ENCODE measurements around the gene NRAP. TPM values are rescaled to one million over a fixed set of nuclear protein-coding genes. Genes with fewer than 3 reads are reported as not detected.
A peak's percentile ranks its signal among the peaks of the same experiment; 100 is the strongest.

Gene NRAP, protein sequence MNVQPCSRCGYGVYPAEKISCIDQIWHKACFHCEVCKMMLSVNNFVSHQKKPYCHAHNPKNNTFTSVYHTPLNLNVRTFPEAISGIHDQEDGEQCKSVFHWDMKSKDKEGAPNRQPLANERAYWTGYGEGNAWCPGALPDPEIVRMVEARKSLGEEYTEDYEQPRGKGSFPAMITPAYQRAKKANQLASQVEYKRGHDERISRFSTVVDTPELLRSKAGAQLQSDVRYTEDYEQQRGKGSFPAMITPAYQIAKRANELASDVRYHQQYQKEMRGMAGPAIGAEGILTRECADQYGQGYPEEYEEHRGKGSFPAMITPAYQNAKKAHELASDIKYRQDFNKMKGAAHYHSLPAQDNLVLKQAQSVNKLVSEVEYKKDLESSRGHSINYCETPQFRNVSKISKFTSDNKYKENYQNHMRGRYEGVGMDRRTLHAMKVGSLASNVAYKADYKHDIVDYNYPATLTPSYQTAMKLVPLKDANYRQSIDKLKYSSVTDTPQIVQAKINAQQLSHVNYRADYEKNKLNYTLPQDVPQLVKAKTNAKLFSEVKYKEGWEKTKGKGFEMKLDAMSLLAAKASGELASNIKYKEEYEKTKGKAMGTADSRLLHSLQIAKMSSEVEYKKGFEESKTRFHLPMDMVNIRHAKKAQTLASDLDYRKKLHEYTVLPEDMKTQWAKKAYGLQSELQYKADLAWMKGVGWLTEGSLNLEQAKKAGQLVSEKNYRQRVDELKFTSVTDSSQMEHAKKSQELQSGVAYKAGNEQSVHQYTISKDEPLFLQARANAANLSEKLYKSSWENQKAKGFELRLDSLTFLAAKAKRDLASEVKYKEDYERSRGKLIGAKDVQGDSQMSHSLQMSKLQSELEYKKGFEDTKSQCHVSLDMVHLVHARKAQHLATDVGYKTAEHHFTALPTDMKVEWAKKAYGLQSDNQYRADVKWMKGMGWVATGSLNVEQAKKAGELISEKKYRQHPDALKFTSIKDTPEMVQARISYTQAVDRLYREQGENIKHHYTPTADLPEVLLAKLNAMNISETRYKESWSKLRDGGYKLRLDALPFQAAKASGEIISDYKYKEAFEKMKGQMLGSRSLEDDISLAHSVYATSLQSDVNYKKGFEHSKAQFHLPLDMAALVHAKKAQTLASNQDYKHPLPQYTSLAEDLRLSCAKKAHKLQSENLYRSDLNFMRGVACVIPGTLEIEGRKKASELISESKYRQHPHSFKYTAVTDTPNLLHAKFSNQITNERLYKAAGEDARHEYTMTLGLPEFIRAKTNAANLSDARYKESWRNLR (N-terminal part only)
- total RNA-seq (not detected in 2 replicates), polyA plus RNA-seq (not detected in 2 replicates), polyA minus RNA-seq (not detected in 2 replicates), Bru-seq, nascent RNA (not detected), BruChase-seq, experiment 1, labeled RNA remaining after a 6-hour chase (not detected), BruChase-seq, experiment 2, labeled RNA remaining after a 2-hour chase (percentile 1 among the genes with signal in this experiment)
- not detected in 2 replicates for polyA plus RNA-seq (2011; cell fraction: cytosol; rRNA removed)
- not detected in 2 replicates for polyA plus RNA-seq (2011; cell fraction: nucleus; rRNA removed)
- polyA plus RNA-seq (2012) = not detected in 2 replicates
- not detected for polyA minus RNA-seq (2011; cell fraction: cytosol; rRNA and poly(A)+ RNA removed)
- polyA minus RNA-seq (2011; cell fraction: nucleus; rRNA and poly(A)+ RNA removed) = not detected in 2 replicates
- long read RNA-seq = 0 reads

DNA sequence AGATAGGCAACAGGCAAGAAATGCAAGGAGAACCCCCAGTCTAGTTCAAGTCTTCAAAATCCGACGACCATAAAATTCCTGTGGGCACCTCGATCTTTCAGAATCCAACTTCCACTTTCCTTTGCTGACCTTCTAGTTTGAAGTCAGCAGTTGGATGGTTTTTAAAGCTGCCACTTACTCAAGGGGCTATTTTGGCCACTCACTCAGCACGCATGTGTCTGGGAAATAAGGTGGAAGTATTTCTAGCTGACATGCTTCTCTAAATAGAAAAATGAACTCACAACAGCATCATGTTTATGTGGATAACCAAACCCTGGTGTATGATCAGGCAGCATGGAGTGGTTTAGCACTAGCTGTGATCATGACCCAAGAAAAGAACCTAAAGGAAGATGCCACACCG, at the start of gene NRAP:
NRAP (minus strand) TSS at position 134 of the 400 bp plus-strand sequence. CDS start 159 bp downstream, outside the sequence.
- CTCF ChIA-PET = interaction anchor here (1.2 kb wide), 1 partner anchor 15 kb away, joined by 3 read pairs; no protein-coding TSS in a partner anchor
- Histone ChIP-seq H3K4me1 (ENCODE audit: control insufficient read depth, extremely low read depth, insufficient read depth, low read length) (no peaks in the 10 kb centered on the region), H3K9me3 (replicated peaks; ENCODE audit: control insufficient read depth, insufficient read depth, low read length) (no peaks in the 10 kb centered on the region), H4K20me1 (replicated peaks; ENCODE audit: control insufficient read depth, extremely low read depth, insufficient read depth, low read length) (no peaks in the 10 kb centered on the region), H2AFZ (ENCODE audit: low read depth, low read length) (no peak within 1 kb of the TSS), H3K4me2 (ENCODE audit: insufficient read depth, low read length) (no peak within 1 kb of the TSS), H3K9ac (replicated peaks; ENCODE audit: extremely low read depth, insufficient read depth, low read length) (no peak within 1 kb of the TSS), H3K27me3 (ENCODE audit: control insufficient read depth in 2 of 2, insufficient read depth in 2 of 2, low read length in 2 of 2) (no peaks in the 10 kb centered on the region), H3K27ac (ENCODE audit: insufficient read depth, low read depth, low read length) (no peak within 1 kb of the TSS), H3K4me3 (replicated peaks in 1 of 3; ENCODE audit: insufficient read depth in 1 of 3, low read depth in 1 of 3, low read length in 3 of 3) (no peak within 1 kb of the TSS), H3K79me2 (ENCODE audit: control insufficient read depth, insufficient read depth, low read length) (no peaks in the 10 kb centered on the region), H3K36me3 (ENCODE audit: control insufficient read depth in 2 of 2, extremely low read depth in 1 of 2, insufficient read depth in 2 of 2, low read length in 2 of 2) (no peaks in the 10 kb centered on the region), H3K9me1 (replicated peaks; ENCODE audit: control insufficient read depth, extremely low read depth, insufficient read depth, low read length) (no peaks in the 10 kb centered on the region)
- POLR2A ChIA-PET = no interaction called here
- dilution Hi-C loops (cut with MboI; ENCODE audit: extremely low pct_ligation_motif_present, low sequenced_read_pairs) = no loop called here
- DNase-seq (ENCODE audit: low read depth, low spot score) (no peak), FAIRE-seq (no peak)
- intact Hi-C loops (cut with micrococcal nuclease) = no loop called here
- no TSS peak for BruUV-seq (replicated peaks)
- no peak for TF ChIP-seq JUN (IDR thresholded peaks at IDR 0.05; ENCODE audit: borderline replicate concordance, insufficient read depth, insufficient read length, low read depth)
- TF ChIP-seq GATA2 (IDR thresholded peaks at IDR 0.05; ENCODE audit: insufficient read depth, insufficient read length, low read depth, low read length) = no peak

All from endothelial cell of umbilical vein (primary cell).